Right cardiac atrium (tissue), 5 donors: Measurements from ENCODE around the gene NKAIN2. TPM values are rescaled to one million over a fixed set of nuclear protein-coding genes. Genes with fewer than 3 reads are reported as not detected.

Source experiments
- ATAC-seq, 2 donors: fragments of 200-7000 bp; cut with Tn5 transposase; one replicate each; pipeline versions ENCODE4 v1.8.0 to v1.9.1; 2020; ENCODE audit warnings: moderate library complexity in 2 of 2, mild to moderate bottlenecking in 1 of 2
- DNase-seq, 3 donors: peaks; one replicate each; pipeline ENCODE4 v3.0.0-alpha.2; 2020
- H3K27ac ChIP-seq: one replicate; pipeline ENCODE4 v1.5.1; 2013; ENCODE audit warnings: mild to moderate bottlenecking, low read length, control low read depth, moderate library complexity
- H3K27me3 ChIP-seq: one replicate; pipeline ENCODE4 v1.6.1; 2013; ENCODE audit not compliant: control insufficient read depth, insufficient read depth
- H3K4me1 ChIP-seq: one replicate; pipeline ENCODE4 v1.6.1; 2013; ENCODE audit warnings: low read length; ENCODE audit not compliant: control insufficient read depth, insufficient read depth
- H3K4me3 ChIP-seq: one replicate; pipeline ENCODE4 v1.5.1; 2013; ENCODE audit warnings: low read length, control low read depth
- H3K9me3 ChIP-seq: one replicate; pipeline ENCODE4 v1.6.1; 2013; ENCODE audit warnings: low read length; ENCODE audit not compliant: control insufficient read depth
- WGBS: extraction: QIAGEN DNeasy Blood & Tissue Kit; methylation state at CpG from one replicate; pipeline ENCODE4 v1.1.7; 2013; 5-methylcytosine and 5-hydroxymethylcytosine counted together
- intact Hi-C, 4 donors: fragments of 100-400 bp; cut with DNase I; formaldehyde crosslinking; loops; one replicate each; pipeline versions ENCODE4 v1.11.0 to v1.14.0; 2022 to 2023
- polyA plus RNA-seq: library from polyadenylated mRNA; stranded (reverse); fragments of 200-250 nt; gene quantifications from one replicate; pipeline ENCODE4 v1.2.3, GENCODE V29; 2013
- total RNA-seq, 4 donors: library from RNA; stranded (reverse); fragmentation: NEBNext Ultra II Directional; extraction: Animal tissue kit (Norgen Biotek cat#: 25700); gene quantifications; one replicate each; pipeline ENCODE4 v1.2.1, GENCODE V29; 2021
- donor health status: healthy with polysubstance abuse.
- donor health status: DM: no; HTN: yes; CAD: no.
- donor health status: DM: no; HTN: no; CAD: no.
- donor health status: DM: no; HTN: yes; CAD: no; lungs with severe emphysema.
- donor health status: DM: yes; HTN: yes; CAD: no.

Gene NKAIN2
- total and polyA plus RNA-seq, 5 donors = 1.3 to 2.7 (median 1.5) TPM

- H3K27ac ChIP-seq = no peak overlapping the region
- no peaks in the 10 kb centered on the region for H3K4me1 ChIP-seq
- no peak for ATAC-seq
- WGBS = 47% methylated on average over 1 of the region's 1 CpG
- no peaks in the 10 kb centered on the region for H3K27me3 ChIP-seq
- H3K4me3 ChIP-seq = no peak overlapping the region
- DNase-seq = no peak
- intact Hi-C loops = no loop called here
- H3K9me3 ChIP-seq = no peaks in the 10 kb centered on the region
Measured at GRCh38 chr6:124475176-124475575, 671.5 kb downstream of the NKAIN2 start.

- H3K27me3 ChIP-seq = no peaks in the 10 kb centered on the region
- 90% methylated on average over 2 of the region's 2 CpGs for WGBS
- intact Hi-C loops = no loop called here
- DNase-seq = no peak
- no peaks in the 10 kb centered on the region for H3K4me1 ChIP-seq
- no peak overlapping the region for H3K27ac ChIP-seq
- ATAC-seq = no peak
- H3K9me3 ChIP-seq = no peaks in the 10 kb centered on the region
- no peak overlapping the region for H3K4me3 ChIP-seq
Measured at GRCh38 chr6:124478906-124479305, 675.2 kb downstream of the NKAIN2 start.

GRCh38 chr6:124479991-124480430, 676.3 kb downstream of the NKAIN2 start:
- no peaks in the 10 kb centered on the region for H3K27me3 ChIP-seq
- DNase-seq = no peak
- ATAC-seq = no peak

GRCh38 chr6:124482071-124482491, 678.4 kb downstream of the NKAIN2 start:
- H3K27ac ChIP-seq = no peak overlapping the region
- no peak overlapping the region for H3K4me3 ChIP-seq
- DNase-seq (no peak), ATAC-seq (no peak)
- H3K4me1 ChIP-seq = no peaks in the 10 kb centered on the region
- H3K9me3 ChIP-seq = no peaks in the 10 kb centered on the region
- 47% methylated on average over 1 of the region's 1 CpG for WGBS
- no peaks in the 10 kb centered on the region for H3K27me3 ChIP-seq
- intact Hi-C loops = no loop called here

More at GRCh38 chr6:124479991-124480430, 676.3 kb downstream of the NKAIN2 start:
- Histone ChIP-seq H3K9me3 (no peaks in the 10 kb centered on the region), H3K4me3 (no peak overlapping the region), H3K4me1 (no peaks in the 10 kb centered on the region), H3K27ac (no peak overlapping the region)
- 41% methylated on average over 1 of the region's 1 CpG for WGBS
- intact Hi-C loops = no loop called here

GRCh38 chr6:124487623-124488431, 684.2 kb downstream of the NKAIN2 start:
- H3K27me3 ChIP-seq = no peaks in the 10 kb centered on the region
- intact Hi-C loops = no loop called here
- no peak overlapping the region for H3K27ac ChIP-seq
- H3K4me3 ChIP-seq = no peak overlapping the region
- H3K4me1 ChIP-seq = no peaks in the 10 kb centered on the region
- WGBS = 79% methylated on average over 4 of the region's 4 CpGs
- no peak for DNase-seq
- H3K9me3 ChIP-seq = no peaks in the 10 kb centered on the region
- no peak for ATAC-seq

GRCh38 chr6:124490122-124490521, 686.5 kb downstream of the NKAIN2 start:
- WGBS = 24% methylated on average over 1 of the region's 1 CpG
- intact Hi-C loops = no loop called here
- ATAC-seq (no peak), DNase-seq (no peak)
- H3K4me3 ChIP-seq = no peak overlapping the region
- no peaks in the 10 kb centered on the region for H3K4me1 ChIP-seq
- H3K9me3 ChIP-seq = no peaks in the 10 kb centered on the region
- H3K27me3 ChIP-seq = no peaks in the 10 kb centered on the region
- H3K27ac ChIP-seq = no peak overlapping the region

GRCh38 chr6:124493259-124493658, 689.6 kb downstream of the NKAIN2 start:
- WGBS = 47% methylated on average over 1 of the region's 1 CpG

GRCh38 chr6:124494956-124495664, 691.4 kb downstream of the NKAIN2 start:
- no peak for DNase-seq
- intact Hi-C loops = no loop called here
- 75% methylated on average over 2 of the region's 2 CpGs for WGBS
- Histone ChIP-seq H3K4me1 (no peaks in the 10 kb centered on the region), H3K9me3 (no peaks in the 10 kb centered on the region), H3K4me3 (no peak overlapping the region), H3K27ac (no peak overlapping the region), H3K27me3 (no peaks in the 10 kb centered on the region)
- no peak for ATAC-seq

More at GRCh38 chr6:124493259-124493658, 689.6 kb downstream of the NKAIN2 start:
- no peak overlapping the region for H3K4me3 ChIP-seq
- H3K4me1 ChIP-seq = no peaks in the 10 kb centered on the region
- H3K27ac ChIP-seq = no peak overlapping the region
- H3K9me3 ChIP-seq = no peaks in the 10 kb centered on the region
- no peak for DNase-seq
- ATAC-seq = no peak
- intact Hi-C loops = no loop called here
- no peaks in the 10 kb centered on the region for H3K27me3 ChIP-seq

- intact Hi-C loops = no loop called here
- Histone ChIP-seq H3K9me3 (no peaks in the 10 kb centered on the region), H3K4me1 (no peaks in the 10 kb centered on the region), H3K27me3 (no peaks in the 10 kb centered on the region), H3K4me3 (no peak overlapping the region), H3K27ac (no peak overlapping the region)
- 44% methylated on average over 2 of the region's 2 CpGs for WGBS
- ATAC-seq (no peak), DNase-seq (no peak)
Measured at GRCh38 chr6:124495665-124496190, 692.1 kb downstream of the NKAIN2 start.

GRCh38 chr6:124496334-124496733, 692.7 kb downstream of the NKAIN2 start:
- 91% methylated on average over 1 of the region's 1 CpG for WGBS
- Histone ChIP-seq H3K27me3 (no peaks in the 10 kb centered on the region), H3K9me3 (no peaks in the 10 kb centered on the region), H3K4me1 (no peaks in the 10 kb centered on the region), H3K4me3 (no peak overlapping the region), H3K27ac (no peak overlapping the region)
- intact Hi-C loops = no loop called here
- no peak for DNase-seq
- no peak for ATAC-seq

GRCh38 chr6:124512431-124512830, 708.8 kb downstream of the NKAIN2 start:
- Histone ChIP-seq H3K27me3 (no peaks in the 10 kb centered on the region), H3K4me3 (no peak overlapping the region), H3K9me3 (no peaks in the 10 kb centered on the region), H3K27ac (no peak overlapping the region), H3K4me1 (no peaks in the 10 kb centered on the region)
- intact Hi-C loops = no loop called here
- WGBS = 84% methylated on average over 2 of the region's 2 CpGs
- DNase-seq = no peak
- no peak for ATAC-seq
